Stimulated activated CD4-positive, alpha-beta T cell treated with anti-CD3 and anti-CD28 coated beads, Interleukin-1b, Interleukin-23, amount 100 ng/mL, for 48 hours (primary cell): ENCODE measurements around the gene BOC.
"Not testable (repeated sequence)": the region's sequence is repeated elsewhere in the genome, so short reads cannot be mapped to it uniquely, and the experiment has no call there.

ENCODE experiments used
- DNase-seq: peaks from one replicate; pipeline ENCODE4 v3.0.0-alpha.2; 2020

BOC gene, protein sequence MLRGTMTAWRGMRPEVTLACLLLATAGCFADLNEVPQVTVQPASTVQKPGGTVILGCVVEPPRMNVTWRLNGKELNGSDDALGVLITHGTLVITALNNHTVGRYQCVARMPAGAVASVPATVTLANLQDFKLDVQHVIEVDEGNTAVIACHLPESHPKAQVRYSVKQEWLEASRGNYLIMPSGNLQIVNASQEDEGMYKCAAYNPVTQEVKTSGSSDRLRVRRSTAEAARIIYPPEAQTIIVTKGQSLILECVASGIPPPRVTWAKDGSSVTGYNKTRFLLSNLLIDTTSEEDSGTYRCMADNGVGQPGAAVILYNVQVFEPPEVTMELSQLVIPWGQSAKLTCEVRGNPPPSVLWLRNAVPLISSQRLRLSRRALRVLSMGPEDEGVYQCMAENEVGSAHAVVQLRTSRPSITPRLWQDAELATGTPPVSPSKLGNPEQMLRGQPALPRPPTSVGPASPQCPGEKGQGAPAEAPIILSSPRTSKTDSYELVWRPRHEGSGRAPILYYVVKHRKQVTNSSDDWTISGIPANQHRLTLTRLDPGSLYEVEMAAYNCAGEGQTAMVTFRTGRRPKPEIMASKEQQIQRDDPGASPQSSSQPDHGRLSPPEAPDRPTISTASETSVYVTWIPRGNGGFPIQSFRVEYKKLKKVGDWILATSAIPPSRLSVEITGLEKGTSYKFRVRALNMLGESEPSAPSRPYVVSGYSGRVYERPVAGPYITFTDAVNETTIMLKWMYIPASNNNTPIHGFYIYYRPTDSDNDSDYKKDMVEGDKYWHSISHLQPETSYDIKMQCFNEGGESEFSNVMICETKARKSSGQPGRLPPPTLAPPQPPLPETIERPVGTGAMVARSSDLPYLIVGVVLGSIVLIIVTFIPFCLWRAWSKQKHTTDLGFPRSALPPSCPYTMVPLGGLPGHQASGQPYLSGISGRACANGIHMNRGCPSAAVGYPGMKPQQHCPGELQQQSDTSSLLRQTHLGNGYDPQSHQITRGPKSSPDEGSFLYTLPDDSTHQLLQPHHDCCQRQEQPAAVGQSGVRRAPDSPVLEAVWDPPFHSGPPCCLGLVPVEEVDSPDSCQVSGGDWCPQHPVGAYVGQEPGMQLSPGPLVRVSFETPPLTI

DNA sequence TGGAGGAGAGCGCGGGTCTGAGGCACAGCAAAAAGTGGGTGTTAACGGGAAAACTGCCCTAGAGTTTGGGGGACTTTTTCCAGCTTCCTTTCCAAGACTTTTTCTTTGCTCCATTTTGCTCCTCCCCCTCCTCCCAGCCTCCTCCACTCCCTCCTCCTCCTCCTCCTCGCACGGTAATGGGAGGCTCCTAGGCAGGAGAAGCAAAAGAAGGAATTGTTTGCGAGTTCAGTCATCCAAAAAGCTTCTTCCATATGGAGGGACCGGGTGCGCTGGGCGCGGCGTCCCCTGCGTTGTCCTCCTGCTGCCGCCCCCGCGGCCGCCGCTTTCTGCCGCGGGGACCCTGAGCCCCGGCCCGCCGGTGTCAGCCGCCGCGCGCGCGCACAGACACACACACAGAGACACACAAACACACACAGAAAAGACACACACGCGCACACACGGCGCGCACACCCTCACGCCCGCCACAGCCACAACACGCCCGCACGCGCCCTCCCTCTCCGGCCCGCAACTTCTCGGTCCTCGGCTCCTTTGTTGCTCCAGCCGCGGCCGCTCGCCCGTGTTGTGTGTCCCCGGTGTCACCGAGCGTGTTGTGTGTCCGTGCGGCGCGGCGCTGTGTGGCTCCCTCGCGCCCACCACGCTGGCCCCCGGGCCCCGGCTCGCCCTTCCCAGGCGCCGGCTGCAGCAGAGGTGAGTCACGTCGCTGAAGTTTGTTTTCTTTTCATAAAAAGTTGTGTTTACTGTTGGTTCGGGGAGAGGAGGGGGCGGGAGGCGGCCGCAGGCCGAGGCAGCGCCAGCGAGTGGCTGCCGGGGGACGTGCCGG, at the start of gene BOC:
Gene BOC, plus strand, starts transcription at position 228 of the 820 bp plus-strand sequence. CDS start 38,246 bp downstream, outside the sequence.
- DNase-seq, result no peak

DNA sequence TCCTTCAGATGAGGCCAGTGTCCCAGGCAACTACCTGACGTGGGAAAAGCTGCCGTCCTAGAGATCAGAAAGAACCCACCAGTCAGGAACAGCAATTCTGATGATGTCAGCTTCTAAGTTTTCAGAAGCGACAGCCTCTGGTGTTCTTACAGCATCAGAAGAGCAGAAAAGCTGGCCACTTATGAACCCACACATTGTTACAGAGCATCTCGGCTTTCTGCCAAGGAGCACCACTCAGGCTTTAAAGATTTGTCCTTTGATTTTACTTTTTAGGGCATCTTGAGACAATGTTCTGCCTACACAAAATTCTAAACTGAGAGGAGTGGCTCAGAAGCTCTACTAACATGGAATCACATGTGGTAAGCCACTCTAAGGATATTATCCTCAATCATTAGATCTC, 49.7 kb upstream of the BOC start:
- no peak for DNase-seq

DNA sequence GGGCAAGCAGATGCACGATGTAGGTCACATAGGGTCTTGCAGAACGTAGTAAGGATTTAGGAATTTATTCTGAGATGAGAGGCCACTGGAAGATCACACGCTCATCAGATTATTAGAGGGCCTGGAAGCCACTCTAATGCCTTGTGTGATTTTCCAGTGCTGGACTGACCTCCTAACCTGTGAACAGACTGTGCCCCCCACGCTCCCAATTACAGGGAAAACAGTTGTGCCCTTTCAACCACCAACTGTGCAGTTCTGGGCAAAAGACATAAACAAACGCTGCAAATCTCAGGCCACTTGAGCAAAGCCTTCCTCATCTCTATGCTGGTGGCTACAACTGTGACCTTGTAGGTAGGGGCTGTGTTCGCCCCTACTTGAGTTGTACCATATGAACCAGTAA, 48.2 kb upstream of the BOC start:
- DNase-seq, result no peak

DNA sequence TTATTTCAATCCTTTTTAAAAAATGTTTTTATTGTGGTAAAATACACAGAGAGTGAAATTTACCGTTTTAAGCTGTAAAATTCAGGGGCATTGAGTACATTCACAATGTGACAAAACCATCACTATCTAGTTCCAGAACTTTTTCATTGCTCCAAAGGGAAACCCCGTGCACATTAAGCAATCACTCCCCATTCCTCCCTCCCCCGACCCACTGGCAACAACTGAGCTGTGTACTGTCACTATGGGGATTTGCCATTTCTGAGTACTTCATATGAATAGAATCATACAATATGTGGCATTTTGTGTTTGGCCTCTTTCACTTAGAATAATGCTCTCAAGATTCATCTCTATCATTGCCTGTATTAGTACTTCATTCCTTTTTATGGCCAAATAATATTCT, 45.5 kb upstream of the BOC start:
- DNase-seq, result no peak

DNA sequence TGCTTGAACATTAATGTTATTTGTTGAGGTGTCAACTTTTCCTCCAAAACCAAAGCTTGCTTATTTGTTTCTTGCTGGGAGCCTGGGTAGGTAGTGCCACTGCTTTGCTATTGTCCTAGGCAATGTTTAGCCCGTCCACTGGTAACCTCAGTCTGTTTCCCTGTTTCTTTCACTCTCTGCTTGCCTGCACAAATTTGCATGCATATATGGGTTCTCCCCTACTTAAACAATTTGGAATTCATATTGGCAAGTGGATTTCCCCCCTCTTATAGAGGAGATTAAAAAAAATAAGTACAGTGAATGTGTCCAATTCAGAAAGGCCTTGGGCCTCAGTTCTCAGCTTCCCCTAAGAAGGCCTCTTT, 45.0 kb upstream of the BOC start:
- no peak for DNase-seq

DNA sequence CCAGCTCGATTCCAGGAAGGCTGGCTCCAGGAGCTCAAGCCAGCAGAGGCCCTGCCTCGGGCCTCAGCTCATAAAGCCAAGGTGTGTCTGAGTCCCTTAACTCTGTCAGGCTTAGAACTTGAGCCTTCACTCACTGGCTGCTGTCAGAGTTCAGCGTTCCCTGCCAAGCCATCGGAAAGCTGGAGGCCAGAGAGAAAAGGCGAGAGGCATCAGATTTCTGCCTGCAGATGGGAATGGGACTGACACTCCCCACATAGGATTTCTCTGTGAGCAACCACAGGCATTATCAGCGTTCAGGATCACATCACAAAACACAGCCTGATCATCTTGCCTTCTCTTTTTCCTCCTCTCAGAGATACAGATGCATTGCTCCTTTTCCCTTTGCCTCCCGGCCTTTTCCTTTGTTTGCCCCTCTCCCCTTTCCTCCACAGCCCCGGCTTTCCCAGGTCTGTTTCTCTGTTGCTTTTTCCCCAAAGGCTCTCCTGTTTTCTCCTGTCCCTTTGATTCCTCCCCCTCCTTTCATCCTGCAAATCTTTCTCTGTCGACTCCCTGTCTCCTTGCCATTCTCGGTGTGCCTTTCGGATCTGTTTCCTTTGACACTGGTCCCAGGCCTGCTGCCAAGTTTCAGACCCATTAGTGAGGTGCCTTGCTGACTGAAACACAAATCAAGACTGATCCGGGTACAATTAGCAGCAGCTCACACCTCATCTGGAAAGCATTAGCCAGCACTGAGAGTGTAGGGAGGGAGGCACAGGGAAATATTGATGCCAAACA, 44.5 kb upstream of the BOC start:
- DNase-seq, result no peak

DNA sequence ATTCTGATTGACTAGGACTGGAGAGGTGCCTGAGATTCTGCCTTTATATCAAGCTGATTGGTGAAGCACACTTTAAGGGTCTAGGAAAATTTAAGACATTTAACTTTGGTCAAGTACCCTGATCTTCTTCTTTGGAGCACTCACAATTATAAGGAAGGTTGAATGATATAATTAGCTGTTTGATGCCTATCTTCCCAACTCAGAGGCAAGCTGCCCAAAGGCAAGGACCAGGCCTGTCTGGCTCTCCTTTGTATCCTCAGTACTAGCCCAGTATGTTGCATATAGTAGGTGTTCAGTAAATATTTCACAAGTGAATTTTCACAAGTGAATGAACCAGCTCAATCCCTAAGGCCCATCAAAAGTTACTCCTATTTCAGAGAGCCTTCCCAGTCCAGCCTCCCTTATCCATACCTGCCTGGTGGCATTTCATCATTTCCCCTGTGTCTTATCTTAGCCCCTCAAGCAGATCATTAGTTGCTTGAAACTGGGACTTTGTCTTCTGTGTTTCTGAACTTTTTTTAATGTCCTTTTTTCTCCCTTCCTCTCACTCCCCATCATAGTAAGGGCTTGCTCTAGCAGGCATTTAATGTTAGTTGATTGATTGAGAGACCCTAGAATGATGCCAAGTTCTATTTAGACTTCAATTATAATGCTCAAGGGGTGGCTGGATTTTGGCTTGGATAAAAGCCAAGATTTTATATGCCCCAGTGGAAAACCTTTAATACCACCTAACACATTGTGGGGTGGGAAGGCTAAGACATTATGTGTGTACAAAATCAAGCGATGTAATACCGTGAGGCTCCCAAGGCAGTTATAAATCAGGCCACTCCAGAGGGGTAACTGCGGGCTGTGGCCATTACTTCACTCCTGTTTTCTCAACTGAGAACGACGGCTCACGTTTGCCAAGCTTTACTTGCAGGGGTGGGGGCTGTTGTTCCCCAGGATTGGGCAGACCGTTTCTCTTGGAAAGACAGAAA, 43.2 kb upstream of the BOC start:
- no peak for DNase-seq

DNA sequence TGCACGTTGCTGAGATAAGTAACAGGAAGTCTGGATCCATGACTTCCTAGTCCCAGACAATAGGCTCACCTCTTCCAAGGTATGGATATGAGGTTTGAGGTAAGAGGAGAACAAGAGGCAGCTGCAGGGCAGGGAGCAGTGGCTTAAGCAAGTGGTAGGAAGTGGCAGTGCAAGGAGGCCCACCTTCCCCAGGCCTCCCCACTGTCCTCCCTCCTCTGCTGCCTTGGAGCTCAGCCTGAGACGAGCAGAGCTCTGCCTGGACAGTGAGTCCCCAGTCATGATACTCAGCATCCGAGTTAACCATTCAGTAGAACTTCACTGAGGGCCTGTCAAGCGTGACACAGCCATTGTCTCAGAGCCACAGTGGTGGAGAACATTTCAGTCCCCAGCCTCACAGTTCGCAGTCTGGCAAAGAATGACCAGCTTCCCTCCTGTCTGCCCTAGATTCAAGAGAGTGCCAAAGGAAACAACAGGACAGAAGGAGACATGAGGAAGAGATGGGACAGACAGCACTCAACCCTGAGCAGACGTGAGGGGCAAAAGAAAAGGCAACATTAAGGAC, 41.4 kb upstream of the BOC start:
- DNase-seq, result no peak

DNA sequence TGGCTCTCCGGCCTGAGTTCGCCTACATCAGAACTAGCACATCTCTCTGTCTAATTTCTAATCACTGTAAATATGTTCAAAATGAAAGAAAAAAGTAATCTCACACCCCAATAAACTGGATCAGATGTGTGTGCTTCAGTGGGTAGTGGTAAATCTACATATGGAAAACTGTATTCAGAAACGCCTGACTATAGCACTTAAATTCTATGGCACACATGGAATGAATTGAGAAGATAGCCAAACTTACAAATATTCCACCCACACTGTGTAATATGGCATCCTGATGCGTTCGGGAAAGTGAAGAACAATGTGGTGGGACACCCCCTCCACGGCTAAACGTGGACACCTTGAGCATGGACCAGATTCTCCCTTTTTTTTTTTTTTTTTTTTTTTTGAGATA, 40.6 kb upstream of the BOC start:
- DNase-seq, result no peak

DNA sequence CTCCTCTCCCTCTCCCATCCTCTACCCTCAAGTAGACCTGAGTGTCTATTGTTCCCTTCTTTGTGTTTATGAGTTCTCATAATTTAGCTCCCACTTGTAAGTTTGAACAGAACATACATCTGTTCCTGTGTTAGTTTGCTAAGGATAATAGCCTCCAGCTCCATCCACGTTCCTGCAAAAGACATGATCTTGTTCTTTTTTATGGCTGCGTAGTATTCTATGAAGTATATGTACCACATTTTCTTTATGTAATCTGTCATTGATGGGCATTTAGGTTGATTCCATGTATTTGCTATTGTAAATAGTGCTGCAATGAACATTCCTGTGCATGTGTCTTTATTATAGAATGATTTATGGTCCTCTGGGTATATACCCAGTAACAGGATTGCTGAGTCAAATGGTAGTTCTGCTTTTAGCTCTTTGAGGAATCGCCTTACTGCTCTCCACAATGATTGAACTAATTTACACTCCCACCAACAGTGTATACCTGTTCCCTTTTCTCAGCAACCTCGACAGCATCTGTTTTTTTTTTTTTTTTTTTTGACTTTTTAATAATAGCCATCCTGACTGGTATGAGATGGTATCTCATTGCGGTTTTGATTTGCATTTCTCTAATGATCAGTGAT, 39.6 kb upstream of the BOC start:
- not testable (repeated sequence) for DNase-seq

DNA sequence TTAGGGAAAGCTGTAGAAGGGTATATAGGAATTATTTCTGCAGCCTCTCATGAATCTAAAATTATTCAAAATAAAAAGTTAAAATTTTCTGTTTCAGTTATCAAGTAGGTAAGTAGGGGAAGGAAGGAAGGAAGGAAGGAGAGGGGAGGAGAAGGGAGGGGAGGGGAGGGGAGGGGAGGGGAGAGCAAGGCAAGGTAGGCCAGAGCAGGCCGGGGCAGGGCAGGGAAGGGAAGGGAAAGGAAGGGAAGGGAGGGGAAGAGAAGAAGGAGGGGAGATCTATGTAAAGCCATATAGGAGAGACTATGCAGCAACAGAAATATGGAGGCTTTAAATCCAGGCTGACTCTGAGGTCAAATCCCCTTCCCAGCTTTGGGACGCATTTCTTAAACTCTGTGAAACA, 38.3 kb upstream of the BOC start:
- no peak for DNase-seq

DNA sequence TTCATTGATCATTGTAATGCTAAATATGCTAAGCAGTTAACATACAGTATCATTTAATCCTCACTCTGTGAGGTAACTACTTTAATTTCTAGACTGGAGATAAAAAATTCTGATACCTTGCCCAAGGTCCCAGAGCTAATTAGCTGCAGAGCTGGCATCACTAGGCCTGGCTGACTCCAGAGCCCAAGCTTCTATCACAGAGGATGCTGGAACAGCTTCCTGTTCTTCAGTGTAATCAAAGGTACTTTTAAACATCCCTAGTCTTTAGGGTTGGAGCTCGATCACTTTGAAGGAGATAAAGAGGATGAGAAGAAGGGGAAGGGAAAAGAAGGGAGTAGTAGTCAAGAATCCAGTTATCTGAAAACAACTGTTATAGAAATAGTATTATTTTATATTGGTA, 37.1 kb upstream of the BOC start:
- DNase-seq, result no peak

DNA sequence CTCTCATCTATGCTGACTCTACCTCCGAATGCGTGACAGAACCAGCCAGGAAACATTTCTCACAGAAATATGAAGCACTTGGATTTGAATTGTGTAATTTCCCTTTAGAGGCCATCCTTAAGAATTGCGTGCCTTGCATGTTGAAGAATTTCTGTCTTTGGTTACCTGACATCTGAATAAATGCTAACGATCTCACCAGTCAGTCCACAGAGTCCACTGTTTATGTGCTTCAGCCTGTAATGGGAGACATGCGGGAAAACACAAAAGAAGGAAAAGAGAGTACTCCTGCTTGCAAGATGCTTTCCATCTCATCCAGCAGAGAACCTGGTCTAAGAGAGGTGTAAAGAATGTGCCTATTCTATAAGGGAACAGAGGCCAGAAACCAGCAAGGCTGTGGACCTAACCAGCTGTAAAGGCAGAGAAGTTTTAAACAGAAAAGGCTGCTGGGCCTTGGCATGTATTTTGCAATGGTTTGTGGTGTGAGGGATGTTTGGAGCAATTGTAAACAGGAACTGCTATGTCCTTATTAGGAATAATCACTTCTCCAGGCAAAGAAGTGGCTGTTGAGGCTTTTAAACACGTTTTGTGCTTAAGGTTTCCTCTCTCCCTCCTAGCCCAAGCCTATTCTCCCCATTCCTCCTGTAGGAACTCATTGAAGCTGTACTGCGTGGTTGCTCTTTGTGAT, 36.4 kb upstream of the BOC start:
- no peak for DNase-seq

DNA sequence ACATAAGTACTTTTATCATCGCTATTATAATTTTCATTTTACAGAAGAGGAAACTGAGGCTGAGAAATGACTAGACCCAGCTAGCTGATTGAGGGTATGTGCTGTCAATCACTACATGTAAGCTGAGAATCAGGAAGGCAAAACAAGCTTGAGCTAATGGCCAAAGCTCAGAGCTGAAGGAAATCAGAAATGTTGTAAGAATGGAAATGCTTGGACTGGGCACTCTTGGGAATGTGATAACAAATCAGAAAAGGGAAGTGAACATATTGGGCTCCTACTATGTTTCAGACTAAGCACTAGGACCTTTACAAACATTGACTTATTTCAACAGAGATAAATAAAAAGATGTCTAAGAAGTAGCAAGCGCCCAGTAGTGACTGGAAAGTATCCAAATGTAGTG, 33.8 kb upstream of the BOC start:
- DNase-seq, result no peak

DNA sequence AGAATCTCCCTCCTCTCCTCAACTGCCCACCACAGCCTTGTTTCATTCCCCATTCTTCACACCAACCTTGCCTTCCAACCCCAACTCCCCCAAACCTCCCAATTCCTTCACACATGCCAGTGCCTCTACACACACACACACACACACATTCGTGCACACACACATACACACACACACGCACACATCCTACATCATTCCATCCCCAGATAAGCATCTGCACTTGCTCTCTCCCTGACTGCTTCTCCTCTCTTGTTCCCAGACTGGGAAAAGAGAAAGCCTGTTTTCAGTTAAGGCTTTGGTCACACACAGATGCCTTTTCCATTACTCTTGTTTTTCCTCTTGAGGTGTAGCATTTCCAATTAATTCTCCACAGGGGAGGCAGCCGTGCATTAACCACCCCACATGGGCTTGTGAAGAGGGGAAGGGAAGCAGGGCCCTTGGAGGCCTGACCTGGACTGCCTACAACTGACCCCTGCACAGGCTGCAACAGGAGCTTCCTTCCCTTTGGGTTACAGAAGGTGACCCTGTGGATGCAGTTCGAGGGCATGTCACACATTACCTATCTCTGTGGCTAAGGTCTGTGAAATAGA, 32.0 kb upstream of the BOC start:
- no peak for DNase-seq

DNA sequence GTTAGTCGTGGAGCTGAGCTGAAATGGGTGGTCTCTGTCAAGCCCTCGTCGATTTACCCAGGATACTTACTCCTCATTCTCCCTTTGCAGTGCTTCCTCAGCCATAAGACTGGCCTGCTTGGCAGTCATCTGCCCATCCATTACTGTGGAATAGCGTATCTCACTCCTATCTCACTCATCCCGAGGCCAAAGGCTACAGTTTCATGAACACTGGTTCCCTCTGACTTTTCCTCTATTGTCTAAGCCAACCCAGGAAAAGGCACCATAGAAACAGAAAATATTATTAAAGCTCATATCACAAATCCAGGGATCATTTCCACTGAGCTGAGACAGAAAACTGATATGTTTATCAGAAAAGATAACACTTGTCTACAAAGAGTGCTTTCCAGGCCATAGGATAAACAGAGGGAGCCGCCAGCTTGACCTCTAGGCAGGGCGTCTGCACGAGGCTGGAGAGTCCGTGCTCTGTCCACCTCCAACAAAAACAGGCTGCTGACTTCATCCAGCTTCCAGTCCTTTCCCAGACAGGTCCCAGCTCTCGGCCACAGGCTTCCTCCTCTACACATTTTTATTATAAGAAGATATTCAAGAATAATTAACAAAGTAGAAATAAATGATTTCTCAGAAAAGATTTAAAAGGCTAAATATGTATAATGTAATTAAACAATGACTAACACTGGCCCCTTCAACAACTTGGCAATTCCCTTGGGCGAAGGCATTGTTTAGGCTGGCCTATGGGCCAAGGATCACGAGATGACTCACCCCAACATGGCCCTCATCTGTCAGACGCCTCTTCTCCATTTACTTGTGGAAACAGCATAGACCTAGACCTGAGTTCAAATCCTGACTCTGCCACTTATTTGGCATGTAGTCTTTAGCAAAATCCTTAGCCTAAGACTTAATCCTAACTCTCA, 27.4 kb upstream of the BOC start:
- no peak for DNase-seq

DNA sequence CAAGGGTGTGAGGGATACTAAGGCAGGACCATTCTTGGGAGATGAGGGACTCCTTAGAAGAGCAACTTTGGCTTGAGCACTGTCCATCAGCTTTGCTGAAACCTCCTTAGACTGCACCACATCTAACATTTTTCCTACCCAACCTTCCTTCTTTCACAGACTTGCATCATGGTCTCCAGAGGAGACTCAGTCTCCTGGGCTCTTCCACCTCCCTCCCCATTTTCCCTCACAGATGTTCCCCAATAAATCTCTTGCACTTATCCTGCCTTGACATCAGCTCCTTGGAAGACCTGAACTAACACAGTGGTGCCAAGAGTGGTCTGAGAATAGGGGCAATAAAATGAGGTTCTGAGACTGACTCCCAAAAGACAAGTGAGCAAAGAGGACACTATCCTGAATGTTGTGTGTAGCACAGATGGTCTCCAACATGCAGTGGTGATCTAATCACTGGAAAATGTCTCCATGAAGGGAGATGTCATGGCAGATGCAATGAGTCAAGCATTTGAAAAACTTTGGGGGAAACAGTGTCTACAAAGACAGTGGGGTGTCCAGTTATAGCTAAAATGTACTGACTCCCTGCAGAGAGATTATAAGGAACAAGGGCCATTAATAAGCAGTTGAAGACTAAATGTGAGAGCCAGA, 26.0 kb upstream of the BOC start:
- no peak for DNase-seq
